HG03135 (cell line): ENCODE data around the gene STOML3.

Experiments used
- ATAC-seq: cut with Tn5 transposase; IDR thresholded peaks from one replicate; pipeline ENCODE4 v1.9.1; 2021; ENCODE audit warnings: mild to moderate bottlenecking, moderate library complexity; ENCODE audit not compliant: unreplicated experiment

Gene STOML3

DNA sequence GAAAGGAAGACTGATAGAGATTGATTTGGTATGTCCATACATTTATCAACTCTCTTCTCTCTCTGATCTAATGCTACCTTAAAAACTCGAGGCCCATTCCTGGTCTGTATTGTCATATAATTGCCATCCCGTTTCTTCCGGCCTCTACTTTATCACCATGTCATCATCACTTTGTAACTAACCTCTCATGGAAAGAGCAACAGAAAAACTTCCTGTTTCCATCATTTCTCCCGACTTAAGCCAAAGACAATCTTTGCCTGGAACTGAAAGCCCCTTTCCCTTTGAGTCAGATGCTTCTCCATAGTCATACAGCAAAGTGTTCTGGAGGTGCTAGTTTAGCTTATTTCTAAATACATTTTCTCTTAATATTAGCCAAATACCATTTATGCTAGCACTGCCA, 2.8 kb upstream of the STOML3 start:
- ATAC-seq, result no peak

DNA sequence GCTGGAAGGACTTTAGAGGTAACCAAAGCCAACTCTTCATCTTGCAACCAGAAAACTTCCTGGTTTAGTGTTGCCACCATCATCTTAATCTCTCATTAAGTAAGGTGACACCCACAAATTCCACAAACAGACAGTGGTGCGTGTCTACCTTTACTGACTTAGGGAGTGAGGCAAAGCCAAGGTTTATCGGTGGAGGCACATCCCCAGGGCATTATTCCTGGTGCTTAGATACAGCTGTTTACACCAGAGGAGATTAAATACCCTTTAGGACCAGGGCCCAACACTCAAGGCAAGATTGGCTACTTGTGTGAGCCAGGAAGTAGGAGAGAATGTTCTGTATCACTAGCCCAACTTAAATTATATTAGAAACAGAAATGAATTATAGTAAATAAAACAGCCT, 9.5 kb downstream of the STOML3 start:
- no peak for ATAC-seq

DNA sequence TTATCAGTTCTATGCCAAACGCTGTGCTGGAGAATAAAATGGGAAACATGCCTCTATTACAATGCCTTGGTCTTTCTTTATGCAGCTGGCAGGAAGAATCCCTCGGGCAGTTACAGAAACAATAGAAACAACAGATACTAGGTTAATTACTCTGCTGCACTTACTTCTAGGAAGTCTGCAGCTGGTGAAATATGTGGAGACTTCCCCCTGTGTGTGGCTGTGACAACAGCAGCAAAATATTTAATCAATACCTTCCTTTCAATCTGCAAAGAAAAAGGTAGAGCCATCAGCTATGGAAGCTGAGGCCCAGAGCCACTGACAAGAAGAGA, 9.9 kb downstream of the STOML3 start:
- ATAC-seq, result no peak

DNA sequence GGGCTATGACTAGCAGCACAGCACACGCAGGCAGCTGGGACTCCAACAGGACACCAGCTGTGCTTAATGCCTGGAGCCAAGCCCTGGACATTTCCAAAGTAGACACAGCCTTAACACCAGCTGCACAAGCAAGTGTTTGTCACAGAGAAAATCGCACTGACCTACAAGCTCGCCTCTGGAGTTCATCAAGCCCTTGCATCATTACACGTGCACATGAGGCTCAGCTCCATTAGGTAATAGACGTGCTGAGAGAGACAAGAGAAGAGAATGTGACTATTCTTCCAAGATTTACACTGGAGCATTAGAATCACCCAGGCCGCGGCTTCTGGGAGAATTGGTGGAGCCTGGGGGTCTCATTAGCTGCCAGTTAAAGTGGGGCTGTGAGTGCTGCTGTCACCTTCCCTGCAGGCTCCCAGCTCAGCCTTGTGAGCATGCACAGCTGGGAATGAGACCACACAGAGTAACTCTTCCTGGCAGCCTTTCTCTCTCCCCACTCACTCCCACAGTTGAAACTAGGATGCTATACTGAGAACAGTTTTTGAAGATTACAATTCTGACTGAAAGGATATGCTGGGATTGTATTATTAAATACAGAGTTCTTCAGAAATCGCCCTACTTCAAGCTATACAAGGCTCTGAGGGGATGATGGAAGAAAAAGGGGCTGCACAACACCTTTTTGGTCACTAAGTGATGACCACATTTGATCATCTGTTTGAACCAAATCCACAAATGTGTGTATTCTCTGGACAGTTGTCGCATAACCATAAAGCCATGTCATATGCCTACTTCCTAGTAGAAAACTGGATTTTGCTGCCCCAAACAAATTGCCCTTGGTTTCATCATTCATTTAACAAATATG, 10.5 kb downstream of the STOML3 start:
- ATAC-seq, result no peak

DNA sequence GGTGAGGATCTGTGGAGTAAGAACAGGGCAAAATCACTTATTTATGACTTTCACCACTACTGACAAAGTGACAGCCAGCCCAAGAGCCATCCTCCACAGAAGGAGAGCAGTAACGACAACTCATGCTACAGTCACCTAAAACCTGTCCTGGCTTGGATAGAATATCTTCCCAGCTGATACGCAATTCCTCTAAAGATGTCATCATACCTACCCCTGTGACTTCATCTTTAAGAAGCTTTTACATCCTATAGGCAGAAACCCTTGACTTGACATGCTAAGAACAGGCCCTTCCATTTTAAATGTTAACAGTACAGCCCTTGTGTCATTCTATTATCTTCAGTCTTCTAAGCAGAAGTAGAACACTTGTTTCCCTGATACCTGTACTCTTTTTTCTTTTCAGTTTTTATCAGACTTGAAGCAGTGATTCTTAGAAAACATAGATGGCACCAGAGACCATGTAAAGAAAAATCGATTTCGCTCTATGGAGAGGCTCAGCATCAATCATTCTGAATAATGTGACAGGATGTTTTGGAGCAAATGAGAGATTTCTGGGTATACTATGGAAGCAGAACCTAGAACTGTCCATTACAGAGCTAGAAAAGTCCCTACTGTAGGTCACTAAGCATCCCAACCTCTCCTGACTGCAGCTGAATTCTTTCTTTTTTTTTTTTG, 20.1 kb downstream of the STOML3 start:
- no peak for ATAC-seq

DNA sequence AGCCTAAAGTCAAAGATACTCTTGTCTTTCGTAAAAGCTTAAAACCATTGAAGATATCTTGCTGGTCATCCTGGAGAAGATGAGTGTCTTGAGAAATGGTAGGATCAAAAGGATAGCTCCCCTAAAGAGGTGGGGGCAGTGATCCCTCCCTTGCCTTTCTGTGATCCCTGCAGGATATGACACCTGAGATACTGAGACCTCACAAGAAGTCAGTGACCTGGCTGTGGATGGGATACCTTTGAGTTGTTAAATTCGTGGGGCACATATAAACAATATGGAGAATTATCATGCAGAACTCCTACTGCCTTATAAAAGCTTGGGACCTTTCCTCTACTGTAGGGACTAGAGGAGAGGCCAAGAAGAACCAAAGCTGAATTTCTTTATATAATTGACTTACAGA, 21.4 kb downstream of the STOML3 start:
- ATAC-seq, result no peak

DNA sequence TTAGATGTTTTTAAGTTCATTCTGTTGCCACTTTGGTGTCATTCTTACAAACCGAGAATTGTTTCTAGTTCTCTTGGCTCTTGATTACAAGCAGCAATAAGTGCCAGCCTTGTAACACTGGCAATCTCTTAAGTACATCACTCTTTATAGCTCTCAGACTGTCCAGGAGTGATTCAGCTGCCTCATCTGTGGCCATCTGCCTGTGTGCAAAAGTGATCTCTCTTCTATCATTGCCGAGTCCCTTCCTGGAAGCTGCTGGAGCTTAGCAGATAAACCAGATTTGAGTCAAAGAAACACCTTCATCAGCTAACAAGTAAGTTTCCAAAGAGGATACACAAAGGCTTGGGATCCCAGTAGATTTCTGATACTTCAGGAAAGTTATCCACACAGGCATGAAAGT, 23.2 kb downstream of the STOML3 start:
- no peak for ATAC-seq

DNA sequence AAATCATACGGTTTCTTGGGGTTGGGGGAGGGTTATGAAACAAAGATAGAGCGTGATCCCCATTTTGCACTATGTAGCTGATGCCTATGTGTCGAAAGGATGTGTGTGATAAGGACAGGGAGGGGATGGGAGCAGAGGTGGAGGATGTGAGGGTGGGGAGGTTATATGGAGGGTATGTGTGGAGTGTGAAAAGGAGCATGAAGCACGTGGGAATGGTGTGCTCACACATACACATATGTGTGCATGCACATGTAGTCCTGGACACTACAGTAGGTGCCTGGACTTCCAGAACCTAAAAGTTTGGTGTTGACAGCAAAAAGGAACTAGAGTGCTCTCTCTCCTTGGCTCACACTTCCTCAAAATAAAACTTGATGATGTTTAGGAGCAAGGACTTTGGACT, 25.4 kb downstream of the STOML3 start:
- no peak for ATAC-seq

DNA sequence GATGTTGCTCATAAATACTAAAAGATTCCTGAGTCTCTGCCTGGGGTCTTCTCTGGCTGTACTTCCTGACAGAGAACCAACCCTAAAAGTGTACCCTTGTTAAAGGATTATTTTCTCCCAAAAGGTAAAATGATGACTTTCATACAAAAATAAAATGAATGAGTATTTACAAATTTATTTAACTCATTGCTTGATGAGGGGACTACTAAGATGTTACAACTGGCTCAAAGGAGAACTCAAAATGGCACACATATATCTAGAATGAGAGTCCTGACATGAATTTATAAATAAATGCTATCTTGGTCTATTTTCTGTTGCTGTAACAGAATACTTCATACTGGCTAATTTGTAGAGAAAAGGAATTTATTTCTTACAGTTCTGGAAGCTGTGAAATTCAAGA, 30.5 kb downstream of the STOML3 start:
- no peak for ATAC-seq

DNA sequence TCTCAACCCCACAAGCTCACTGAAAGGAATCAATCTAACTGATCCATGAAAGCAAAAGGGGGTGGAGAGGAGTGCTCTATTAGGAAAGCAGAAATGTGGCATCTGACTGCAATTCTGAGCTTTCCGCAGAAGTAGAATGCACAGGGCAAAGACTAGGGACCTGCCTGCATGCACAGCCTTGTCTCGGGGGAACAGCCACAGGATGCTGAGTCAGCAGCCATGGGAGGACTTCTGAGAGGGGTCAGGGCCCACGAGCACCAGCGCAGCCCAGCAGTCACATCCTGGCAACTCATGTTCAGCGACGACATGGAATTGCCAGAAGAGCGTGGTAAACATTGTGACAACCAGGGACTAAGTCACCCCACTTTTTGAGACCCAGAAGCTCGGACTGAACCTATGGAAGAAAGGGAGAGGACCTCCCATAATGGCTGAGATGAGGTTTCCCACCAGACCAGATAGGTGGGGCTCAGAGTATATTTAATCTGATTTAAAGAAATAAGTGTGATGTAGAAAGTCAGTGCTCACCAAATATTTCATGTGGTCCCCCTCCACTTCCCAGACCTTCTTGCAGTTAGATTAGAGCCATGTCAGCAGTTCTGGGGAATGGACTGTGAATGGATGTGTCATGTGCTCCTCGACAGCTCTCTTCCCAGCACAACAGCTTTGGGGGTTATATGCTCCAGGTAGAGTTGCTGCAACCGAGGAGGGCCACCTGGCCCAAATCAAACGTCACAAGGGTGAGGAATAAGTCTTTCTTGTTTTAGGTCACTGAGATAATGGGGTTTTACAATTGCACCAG, 32.6 kb downstream of the STOML3 start:
- ATAC-seq, result no peak

DNA sequence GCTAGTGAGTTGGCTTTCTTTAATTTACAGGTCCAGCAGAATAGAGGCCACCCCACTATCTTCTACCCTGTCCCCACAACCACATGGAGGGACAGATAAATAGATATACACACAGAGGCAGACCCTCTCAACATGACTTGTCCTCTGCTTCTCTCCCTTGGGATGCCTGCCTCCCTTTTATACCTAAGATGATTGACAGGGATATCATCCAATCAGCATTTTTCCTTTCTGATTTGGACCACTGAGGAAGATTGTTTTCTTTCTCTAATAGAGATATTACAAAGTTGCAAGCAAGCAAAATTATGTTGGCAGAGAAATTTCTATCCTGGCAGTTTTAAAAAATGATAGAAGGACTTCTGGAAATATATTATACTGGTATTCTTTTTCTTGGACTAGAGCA, 35.8 kb downstream of the STOML3 start:
- no peak for ATAC-seq

DNA sequence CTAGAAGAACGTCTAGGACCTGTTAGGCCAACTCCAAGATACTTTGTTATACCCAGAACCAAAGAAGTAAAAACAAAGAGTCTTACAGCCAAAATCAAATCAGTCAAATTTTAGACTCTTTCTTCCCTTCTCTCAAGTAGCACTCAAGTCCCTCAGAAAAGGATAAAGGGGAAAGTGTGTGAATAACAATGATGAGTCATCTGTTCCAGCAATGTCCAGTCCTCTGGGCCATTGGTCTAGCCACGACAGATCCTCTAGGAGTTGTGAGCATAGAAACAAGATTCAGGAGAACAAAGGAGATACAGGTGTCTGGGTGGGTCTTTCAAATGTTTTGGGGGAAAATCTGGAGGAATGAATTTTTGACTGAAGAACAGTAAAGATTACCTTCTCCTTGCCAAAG, 36.3 kb downstream of the STOML3 start:
- no peak for ATAC-seq

DNA sequence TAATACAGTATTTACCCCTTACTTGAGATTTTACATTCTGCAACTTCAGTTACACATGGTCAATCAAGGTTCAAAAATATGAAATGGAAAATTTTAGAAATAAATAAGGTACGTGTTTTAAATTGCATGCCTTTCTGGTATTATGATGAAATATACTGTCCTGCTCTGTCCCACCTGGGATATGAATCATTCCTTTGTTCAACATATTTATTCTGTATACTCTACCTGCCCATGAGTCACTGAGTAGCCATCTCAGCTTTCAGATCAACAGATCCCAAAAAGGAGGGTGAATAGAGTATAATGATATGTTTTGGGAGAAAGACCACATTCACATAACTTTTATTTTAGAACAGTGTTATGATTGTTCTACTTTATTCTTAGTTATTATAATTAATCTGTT, 37.8 kb downstream of the STOML3 start:
- no peak for ATAC-seq

DNA sequence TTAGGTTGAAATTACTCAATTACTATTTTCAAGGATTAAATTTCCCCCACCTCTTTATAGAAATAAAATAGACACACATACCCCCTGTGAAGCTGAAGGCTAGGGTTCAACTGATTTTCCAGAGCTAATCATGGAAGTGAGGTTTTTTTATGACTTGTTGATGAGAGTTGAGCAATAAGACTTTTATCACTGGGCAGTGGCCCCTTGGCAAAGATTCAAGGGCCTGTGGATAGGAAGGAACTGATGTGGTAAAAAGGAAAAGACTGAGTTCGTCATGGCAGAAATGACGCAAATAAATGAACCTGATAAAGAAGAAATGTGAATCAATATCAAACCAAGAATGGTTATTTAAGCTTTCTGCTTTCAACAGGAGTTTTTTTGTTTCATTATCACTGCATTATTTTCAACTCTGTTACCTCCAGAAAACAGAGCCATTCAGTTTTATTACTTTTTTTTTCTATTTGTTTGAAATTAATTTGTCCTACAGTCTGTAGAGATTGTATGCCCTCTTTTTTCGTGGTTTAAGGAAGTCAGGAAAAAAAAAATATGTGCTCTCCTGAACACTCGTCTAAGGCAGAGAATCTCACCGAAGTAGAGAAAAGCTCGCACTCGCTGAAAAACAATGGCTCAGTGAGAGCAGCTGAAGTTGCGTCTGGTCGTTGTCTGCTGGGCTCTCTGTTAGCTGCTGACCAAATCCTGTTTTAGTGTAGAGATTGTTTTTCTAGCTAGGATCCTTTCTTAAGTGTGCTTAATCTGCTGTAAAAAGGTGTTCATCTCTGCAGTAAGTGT, 38.9 kb downstream of the STOML3 start:
- no peak for ATAC-seq

DNA sequence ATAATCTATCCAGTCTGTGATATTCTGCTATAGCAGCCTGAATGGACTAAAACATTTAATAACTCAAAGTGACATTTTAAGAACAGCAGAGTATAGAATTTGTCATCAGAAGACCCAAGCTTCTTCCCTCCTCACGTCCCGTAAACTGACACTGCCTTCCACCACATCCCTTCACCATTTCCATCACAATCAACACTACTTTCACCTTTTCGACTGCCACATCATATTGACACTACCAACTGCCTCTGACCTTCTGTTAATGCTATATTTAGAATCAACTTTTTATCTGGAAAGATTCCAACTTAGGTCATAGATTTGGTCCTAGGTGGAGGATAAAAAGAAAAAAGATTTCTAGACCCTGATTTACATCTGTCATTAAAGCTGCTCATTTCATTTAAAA, 39.6 kb downstream of the STOML3 start:
- ATAC-seq, result no peak

DNA sequence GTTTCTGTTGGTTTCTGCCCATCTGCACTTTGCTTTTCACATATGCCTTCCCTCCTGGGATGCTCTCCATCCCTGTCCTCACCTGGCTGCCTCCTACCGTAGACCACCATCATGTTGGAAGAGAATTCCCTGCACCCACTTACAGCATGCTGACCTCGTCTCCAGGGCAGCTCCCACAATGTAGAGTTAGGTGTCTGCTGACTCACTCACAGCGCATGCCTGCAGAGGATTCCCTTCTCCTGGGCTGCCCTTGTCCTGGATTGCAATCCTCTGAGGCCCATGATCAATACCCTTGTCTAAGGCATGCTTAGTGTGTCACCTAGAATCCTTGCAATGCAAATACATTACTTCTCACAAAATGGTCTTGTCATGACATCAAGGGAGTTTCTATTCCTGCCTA, 43.6 kb downstream of the STOML3 start:
- ATAC-seq, result no peak

DNA sequence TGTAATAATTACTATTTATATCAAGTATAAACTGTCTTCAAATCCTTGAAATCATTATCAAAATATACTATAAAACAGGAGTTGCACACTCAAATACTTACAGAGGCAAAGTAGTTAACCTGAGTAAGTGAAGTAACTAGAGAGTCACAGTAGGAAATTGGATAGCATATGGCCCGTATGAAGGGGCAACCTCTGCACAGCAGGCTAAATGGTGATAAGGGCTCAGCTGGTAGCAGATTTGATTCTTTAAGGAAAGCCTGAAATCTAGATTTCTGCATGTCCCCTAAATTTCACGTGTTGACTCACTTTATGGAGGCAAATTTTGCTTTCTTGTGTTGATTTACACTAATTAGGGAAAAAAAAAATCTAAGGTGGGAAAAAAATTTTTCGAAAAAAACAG, 46.4 kb downstream of the STOML3 start:
- ATAC-seq, result no peak

DNA sequence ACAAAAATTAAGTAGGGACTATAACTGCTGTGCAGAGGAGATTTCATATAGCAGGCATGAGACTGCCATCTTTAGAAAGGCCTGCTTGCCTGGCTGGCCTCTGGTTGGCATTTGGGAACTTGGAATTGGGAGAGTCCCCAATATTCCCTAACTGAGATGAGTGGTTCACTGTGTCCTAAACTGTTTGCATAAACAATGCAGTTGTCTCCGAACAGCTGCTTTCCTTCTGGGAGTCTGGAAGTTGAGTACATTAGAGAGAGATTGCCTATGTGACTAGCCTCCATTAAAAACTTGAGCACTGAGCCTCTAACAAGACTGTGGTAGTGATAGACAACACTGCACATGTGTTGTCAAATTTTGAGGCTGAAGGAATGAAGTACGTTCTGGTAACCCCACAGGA, 47.4 kb downstream of the STOML3 start:
- ATAC-seq, result no peak

DNA sequence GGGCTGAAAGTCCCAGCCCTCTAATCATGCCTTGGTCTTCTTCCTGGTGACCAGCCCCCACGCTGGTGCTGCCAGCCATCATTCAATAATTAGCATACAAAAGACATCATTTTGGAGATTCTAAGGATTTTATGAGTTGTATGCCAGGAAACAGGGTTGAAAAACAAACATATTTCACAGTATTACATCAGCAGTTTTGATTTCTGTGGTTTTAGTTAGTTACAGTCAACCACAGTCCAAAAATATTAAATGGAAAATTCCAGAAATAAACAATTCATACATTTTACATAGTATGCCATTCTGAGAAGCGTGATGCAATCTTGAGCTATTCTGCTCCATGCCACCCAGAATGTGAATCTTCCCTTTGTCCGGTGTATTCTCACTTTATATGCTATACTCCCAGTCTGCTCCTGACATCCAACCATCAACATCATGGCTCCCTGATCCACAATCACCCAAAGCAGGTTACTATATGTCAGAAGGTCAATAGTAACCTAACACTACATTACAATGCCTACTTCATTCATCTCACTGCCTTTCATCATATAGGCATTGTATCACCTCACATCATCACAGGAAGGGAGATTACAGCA, 49.2 kb downstream of the STOML3 start:
- no peak for ATAC-seq

DNA sequence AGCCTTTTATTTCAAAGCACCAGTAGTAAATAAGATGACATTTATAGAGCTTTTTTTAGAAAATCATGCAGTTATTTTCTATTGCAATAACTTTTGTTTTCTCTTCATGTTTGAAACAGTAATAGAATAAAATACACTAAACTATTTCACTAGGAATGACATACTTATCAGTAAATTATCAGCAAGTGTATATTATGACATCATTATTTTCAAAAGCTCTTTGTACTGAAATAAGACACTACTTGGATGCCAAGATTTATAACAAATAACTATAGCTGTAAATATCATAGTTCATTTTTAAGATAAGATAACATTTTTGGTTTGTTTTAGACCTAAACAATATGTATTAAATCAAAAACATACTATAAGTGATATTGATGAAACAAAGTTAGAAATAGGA, 56.8 kb downstream of the STOML3 start:
- ATAC-seq, result no peak

DNA sequence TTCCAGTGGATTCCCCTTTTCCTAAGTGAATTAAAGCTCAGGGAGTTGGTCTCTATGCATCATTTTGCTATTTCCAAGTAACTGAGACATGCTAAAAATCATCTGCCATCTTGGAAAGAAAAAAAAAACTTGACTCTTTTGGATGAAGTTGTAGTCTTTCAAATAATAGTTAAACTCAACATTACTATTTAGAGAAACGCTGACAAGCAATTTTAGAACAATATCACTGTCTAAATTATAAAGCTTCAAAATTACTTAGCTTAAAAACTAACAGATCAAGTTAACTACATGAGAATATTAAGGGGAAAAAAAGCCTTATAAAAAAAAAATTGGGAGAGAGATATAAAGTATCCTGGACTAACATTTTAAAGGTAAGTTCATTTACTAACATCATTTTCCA, 68.5 kb downstream of the STOML3 start:
- ATAC-seq, result no peak
